C4-2B (cell line): ENCODE data around the gene TSPAN13.

Experiments
- CTCF ChIP-seq: fragments of 450-650 bp; conservative IDR thresholded peaks from 2 replicates; pipeline ENCODE4 v1.5.1; 2017; ENCODE audit warnings: mild to moderate bottlenecking
- ZFX ChIP-seq: fragments of 450-650 bp; IDR thresholded peaks from 2 replicates; pipeline ENCODE4 v1.6.1; 2017

DNA sequence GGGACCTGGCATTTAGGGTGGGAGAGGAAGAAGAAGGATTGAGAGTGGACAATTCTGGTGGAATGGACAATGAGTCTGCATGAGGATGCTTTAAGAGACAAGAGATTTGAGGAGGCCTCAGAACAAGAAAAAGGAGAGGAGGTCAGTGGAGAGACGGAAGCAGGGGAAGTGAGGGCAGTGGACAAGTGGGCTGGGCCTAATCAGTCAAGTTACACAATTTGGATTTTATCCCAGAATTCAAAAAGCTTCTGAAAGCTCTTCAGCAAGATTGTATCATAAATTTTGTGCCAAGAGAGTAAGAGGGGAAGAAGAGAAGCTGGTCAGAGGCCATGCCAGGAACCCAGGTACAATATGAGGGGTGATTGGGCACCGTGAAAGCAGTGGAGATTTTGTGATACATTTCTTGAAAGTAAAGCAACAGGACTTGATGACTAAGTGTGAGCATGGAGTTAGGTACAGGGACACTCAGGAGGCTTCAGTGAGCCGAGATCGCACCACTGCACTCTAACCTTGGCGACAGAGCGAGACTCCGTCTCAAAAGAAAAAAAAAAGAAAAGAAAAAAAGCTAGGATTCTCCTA, 19.3 kb upstream of the TSPAN13 start:
- TF ChIP-seq CTCF, result no peak
- no peak for TF ChIP-seq ZFX
